GM18873 (cell line): ENCODE measurements around the gene ANLN.
A peak's percentile ranks its signal among the peaks of the same experiment; 100 is the strongest.
"Not testable (repeated sequence)": the region's sequence is repeated elsewhere in the genome, so short reads cannot be mapped to it uniquely, and the experiment has no call there.

Experiments used
- ATAC-seq: cut with Tn5 transposase; IDR thresholded peaks from one replicate; pipeline ENCODE4 v1.9.1; 2021; ENCODE audit warnings: mild to moderate bottlenecking, moderate library complexity, moderate number of reproducible peaks; ENCODE audit not compliant: unreplicated experiment, low FRiP score

ANLN gene

DNA sequence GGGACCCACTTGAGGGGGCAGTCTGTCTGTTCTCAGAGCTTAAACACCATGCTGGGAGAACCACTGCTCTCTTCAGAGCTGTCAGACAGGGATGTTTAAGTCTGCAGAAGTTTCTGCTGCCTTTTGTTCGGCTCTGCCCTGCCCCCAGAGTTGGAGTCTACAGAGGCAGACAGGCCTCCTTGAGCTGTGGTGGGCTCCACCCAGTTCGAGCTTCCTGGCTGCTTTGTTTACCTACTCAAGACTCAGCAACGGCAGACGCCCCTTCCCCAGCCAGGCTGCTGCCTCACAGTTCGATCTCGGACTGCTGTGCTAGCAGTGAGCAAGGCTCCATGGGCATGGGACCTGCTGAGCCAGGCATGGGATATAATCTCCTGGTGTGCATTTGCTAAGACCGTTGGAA is 11.1 kb upstream of the ANLN start:
- not testable (repeated sequence) for ATAC-seq

DNA sequence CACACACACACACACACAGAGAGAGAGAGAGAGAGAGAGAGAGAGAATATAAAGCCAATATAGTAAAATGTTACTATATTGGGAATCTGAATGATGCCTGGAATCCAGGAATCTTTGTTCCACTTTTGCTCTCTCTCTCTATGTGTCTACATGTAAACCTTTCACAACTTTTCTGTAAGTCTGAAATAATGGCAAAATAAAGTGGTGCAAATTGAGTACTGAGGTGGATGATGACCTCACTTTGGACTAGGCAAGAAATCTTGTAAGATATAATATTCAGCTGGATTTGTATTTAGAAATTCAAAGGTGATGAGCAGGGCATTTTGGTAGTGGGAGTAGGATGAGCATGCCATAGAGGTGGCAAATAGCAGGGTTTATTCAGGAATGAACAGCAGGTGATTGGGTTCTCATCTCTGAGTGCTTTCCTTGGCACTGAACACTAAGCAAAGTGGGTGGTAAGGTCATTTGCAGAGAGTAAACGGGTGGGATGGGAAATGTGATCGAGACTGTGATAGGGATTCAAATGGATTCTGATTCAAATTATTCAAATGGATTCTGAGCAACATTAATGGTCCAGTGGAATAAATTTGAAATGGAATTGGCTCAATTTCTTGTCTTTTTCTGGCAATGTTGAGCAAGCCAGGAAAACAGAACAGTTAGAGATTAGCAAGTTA is 9.7 kb upstream of the ANLN start:
- no peak for ATAC-seq

DNA sequence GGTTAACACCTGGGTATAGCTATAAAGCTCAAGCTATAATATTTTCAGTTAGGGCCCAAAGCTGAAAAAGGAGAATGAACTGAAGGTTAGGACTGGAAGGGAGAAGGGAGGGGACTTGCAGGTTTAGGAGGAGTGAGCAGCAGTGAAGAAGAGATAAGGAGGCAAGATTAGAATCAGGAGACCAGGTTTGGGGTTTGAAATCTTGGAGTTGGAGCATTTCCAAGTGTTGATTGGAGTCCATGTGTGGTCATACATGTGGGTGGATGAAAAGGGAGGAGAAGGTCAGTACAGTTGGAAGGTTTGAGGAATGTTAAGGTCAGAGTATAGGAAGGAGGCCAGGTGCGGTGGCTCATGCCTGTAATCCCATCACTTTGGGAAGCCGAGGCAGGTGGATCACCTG is 8.6 kb upstream of the ANLN start:
- no peak for ATAC-seq

DNA sequence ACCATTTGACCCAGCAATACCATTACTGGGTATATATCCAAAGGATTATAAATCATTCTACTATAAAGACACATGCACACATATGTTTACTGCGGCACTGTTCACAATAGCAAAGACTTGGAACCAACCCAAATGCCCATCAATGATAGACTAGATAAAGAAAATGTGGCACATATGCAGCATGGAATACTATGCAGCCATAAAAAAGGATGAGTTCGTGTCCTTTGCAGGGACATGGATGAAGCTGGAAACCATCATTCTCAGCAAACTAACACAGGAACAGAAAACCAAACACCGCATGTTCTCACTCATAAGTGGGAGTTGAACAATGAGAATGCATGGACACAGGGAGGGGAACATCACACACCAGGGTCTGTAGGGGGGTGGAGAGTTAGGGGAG is 6.4 kb upstream of the ANLN start:
- ATAC-seq, result not testable (repeated sequence)

DNA sequence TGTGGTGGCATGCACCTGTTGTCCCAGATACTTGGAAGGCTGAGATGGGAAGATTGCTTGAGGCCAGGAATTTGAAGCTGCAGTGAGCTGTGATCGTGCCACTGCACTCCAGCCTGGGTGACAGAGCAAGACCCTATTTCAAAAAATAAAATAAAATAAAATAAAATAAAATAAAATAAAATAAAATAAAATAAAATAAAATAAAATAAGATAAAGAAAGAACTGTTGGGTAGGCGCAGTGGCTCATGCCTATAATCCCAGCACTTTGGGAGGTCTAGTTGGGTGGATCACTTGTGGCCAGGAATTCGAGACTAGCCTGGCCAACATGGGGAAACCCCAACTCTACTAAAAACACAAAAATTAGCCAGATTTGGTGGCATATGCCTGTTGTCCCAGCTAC is 4.0 kb upstream of the ANLN start:
- ATAC-seq, result not testable (repeated sequence)

DNA sequence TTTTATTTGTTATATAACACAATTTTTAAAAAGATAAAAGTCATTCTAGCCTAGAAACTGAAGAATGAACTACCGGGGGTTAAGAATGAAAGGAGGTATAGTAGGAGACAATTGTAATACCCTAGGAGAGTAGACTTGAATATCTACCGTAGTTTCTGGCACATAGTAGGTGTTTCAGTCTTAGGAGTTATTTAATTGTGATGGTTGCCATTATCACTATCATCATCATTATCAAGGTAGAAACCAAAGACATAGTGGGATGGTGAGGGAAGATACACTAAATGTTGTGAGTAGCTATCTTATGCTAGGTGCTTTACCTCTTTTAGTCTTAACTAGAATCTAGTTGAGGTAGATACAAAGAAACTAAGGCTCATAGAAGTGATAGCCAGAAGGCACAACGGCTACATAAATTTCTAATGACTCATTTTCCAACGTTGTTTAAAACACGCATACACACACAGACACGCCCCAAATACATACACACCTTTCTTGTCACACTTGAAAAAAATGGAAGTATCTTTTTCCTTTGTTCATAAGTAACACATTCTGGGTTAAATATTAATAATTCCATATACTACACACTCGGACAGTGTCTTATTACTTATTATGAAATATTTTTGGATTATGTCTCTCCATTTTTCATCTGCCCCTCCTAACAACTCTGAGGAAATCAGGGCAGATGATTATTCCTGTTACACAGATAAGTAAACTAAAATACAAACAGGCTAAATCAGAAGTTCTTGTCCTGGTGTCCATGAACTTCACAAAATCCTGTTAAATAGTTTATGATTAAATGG is 2.0 kb upstream of the ANLN start:
- no peak for ATAC-seq

DNA sequence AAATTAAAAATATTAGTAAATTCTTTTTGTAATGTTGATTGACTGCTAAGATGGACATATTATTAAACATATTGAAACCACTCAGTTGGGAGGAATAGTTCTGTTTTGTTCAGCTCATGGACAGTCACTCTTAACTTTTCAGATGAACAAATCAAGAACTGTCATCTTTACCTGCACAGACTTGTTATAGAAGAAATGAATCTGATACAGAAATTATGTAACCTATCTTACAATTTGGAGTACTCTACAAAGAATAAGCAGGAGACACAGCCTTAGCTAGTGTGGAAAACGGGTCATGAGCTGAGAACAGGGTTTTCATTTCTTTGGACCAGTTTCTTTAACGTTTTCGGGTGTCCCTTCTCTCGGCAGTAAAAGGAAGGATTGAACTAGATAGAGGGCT is 1.2 kb upstream of the ANLN start:
- no peak for ATAC-seq

DNA sequence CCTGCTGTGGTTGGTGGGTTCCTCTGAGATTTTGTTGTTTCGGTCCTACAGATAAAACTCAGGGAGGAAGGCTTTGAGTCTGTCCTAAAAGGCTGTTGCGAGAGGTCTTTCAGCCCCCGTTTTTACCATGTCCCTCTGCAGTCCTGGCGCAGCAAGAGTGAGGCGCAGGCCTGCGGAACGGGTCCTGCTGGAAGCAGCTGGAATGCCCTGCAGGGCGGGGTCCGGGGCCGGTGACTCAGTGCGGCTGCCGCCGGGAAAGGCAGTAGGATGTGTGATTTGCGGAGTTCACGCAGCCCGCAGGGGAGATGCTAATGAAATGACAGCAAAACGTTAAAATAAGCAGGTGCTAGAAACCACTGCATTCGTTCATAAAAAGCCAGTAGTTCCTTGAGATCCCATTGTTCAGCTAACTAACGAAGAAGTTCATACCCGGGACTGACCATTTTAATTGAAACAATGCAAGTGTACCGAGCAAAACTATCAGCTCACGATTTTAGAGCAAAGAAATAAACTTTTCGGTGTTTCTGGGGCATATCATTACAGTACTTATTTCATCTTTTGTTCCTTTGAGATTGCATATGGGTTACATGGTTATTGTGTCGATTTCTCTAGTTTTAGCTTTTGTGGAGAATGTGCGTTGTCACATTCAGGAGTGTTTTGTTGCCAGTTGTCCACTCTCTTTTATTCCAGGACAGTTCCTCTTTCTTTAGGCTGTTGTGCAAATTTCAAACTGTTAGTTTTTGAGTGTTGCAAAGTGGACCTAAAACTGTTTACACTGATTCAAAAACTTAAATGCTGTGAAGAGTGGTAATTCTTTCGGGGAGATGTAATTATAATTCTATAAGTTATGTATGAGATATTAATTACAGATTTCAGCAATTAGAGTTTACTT is 783 bp downstream of the ANLN start:
- peak; percentile 32 for ATAC-seq

DNA sequence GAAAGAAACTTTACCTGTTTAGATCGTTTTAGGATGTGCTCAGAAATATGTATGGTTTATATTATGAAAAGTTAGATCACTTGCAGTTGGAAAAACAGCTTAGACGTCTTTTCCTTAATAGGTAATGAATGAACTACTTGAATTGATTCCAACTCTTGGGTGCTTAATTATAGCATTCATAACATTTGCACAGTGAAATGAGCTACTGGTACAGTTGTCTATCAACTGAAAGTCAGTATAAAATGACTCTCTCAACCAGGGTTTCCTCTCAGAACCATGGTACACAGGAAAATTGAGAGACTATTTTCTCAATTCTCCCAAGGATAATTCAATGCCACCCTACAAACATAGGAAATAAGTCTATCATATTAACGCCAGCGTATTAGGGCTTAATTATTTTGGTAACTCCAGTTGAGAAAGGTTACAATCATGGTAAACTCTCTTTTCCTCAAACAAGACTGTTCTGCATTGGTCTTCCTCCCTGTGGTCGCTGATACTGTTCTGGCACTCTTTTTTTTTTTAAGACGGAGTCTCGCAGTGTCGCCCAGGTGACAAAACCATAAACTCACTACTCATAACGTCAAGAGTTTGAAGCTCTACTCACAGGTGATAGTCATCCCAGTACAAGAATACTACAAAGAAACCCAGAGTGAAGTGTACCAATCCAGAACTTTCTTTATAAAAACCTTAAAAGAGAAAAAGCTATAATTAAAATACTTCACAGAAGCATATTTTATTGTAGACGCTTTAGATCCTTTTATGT is 2.0 kb downstream of the ANLN start:
- ATAC-seq, result peak; percentile 38

DNA sequence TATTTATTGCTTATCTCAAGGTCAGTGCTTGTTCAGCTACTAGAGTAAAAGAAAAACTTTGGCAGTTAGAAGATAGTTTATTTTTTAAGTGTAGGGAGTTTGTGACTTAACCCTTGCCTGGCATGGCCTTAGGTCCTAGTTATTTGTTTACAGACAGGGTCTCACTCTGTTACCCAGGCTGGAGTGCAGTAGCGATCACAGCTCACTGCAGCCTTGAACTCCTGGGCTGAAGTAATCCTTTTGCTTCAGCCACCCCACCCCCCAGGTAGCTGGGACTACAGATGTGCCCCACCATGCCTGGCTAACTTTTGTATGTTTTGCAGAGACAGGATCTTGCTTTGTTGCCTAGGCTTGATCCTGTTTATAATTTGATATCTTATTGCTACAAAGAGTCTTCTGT is 4.2 kb downstream of the ANLN start:
- no peak for ATAC-seq

DNA sequence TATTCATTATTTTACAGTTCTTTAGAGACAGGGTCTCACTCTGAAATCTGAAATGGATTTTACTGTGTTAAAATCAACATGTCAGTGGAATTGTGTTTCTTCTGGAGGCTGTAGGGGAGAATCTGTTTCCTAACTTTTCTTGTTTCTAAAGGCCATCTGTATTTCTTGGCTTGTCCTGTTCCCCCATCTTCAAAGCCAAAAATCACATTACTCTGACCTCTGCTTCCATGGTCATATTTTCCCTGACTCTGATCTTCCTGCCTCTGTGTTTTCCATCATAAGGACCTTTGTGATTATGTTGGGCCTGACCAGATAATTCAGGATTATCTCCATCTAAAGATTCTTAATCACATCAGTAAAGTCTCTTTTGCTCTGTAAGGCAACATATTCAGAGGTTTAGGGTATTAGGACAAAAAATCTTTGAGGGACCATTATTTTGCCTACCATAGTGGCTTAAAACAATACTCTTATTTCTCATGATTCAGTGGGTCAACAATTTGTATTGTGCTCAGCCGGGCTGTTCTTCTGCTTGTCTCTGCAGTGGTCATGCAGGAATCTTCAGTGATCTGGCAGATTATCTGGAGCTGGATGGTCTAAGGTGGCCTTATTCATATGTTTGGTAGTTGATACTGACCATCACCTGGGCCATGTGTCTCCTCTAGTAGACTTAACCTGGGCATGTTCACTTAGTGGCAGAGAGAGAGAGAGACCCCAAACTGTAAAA is 5.7 kb downstream of the ANLN start:
- no peak for ATAC-seq

DNA sequence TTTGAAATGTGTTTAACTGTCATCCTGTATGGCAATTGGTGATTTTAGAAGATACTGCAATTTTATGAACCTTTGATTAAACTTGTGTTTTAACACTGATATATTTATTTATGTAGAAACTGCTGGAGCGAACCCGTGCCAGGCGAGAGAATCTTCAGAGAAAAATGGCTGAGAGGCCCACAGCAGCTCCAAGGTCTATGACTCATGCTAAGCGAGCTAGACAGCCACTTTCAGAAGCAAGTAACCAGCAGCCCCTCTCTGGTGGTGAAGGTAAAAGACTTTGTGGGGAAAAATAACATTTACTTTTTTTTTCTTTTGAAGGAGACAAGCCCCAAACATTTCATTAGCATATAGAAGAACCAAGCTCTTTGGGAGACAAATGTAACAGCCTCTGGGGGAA is 6.5 kb downstream of the ANLN start:
- ATAC-seq, result no peak

DNA sequence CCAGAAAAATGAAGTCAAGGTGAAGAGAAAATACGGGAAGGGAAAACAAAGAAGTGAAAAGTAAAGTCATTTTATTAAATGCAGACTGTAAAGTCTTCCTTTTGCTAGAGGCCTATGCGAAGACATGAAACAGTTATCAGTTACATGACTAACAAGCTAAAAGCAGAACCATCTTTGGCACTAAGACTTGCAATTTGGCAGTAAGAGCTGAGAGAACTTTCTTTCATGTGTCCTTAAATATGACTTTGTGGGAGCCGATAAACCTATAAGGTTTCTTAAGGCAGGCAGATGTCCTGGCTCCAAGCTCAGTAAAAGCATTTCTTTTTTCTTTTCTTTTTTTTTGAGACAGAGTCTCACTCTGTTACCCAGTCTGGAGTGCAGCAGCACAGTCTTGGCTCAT is 10.4 kb downstream of the ANLN start:
- ATAC-seq, result no peak

DNA sequence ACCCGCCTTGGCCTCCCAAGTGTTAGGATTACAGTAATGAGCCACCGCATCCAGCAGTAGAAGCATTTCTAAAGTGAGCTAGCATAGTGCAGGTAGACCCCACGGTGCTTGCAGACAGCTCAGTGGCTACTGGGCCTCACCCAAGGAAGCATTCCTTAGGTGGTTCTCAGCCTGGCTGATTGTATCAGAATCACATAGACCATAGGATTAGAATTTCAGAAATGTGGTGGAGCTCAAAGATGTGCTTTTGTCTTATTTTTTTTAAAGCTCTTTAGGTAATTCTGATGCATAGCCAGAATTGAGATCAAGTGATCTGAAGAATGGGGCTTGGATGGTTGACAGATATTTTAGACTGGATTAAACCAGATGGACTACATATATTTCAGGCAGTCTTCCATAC is 10.9 kb downstream of the ANLN start:
- ATAC-seq, result no peak

DNA sequence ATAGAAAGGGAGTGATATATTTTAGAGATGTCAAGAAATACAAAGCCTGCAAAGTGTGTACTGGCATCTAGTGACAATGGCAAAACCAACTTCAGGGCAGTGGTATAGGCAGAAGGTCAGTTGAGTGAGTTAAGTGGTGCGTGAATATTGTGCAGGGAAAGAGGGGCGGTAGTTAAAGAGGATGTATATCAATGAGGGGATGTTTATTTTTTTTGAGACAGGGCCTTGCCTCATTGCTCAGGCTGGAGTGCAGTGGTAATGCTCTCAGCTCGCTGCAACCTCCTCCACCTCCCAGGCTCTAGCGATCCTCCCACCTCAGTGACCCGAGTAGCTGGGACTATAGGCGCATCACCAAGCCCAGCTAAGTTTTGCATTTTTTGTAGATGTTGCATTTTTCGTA is 13.8 kb downstream of the ANLN start:
- ATAC-seq, result no peak

DNA sequence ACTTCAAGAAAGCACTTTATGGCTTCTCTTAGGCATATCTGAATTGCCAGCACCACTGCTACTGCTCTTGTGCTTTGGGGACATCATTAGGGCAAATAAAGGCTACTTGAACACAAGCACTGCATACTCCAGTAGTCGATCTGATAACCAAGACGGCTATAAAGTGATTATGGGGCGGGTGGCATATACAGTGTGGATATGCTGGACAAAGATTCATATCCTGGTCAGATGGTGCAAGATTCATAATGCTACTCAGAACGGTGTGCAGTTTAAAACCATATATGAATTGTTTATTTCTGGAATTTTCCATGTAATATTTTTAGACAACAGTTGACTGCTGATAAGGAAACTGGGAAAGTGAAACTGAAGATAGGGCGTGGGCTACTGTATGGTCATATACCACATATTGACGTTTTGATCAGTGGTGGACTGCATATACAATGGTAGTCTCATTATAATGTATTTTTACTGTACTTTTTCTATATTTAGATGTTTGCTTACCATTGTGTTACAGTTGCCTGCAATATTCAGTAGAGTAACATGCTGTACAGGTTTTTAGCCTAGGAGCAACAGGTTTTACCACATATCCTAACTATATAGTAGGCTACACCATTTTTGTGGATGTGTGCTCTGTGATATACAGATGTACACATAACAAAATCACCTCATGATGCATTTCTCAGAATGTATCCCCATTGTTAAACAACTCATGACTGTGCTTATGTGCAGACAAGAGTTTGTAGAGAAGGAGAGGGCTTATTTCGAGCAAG is 15.2 kb downstream of the ANLN start:
- no peak for ATAC-seq

DNA sequence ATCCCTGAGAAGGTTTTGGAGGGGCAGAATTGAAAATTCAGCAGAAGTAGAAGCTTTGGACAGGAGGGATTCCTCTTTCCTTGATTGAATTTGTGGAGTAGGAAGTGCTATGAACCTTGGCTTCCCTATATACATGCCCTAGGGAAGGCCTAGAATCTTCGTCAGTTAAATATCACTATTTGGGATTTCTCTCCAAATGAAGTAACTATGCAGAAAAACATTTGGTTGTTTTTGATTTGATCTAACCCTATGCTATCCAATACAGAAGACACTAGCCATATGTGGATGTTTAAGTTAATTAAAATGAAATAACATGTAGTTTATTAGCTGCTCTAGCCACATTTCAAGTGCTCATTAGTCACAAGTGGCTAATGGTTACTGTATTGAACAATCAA is 15.7 kb downstream of the ANLN start:
- ATAC-seq, result no peak

DNA sequence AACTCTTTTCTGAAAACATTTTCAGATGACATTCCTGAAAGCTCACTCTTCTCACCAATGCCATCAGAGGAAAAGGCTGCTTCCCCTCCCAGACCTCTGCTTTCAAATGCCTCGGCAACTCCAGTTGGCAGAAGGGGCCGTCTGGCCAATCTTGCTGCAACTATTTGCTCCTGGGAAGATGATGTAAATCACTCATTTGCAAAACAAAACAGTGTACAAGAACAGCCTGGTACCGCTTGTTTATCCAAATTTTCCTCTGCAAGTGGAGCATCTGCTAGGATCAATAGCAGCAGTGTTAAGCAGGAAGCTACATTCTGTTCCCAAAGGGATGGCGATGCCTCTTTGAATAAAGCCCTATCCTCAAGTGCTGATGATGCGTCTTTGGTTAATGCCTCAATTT is 16.5 kb downstream of the ANLN start:
- no peak for ATAC-seq
